LNCAP (cell line): ENCODE data around the gene SUCLG2.

ENCODE experiments used
- CTCF ChIP-seq: fragments of 450-650 bp; IDR thresholded peaks from 2 replicates; pipeline ENCODE4 v1.5.1; 2017; ENCODE audit warnings: mild to moderate bottlenecking

Gene SUCLG2

GRCh38 chr3:67641451-67641850 is 13.0 kb downstream of the SUCLG2 start:
- no peak for TF ChIP-seq CTCF

- TF ChIP-seq CTCF = no peak
Observed at GRCh38 chr3:67640023-67640660, 14.3 kb downstream of the SUCLG2 start.

GRCh38 chr3:67637255-67637900 is 17.0 kb downstream of the SUCLG2 start:
- TF ChIP-seq CTCF = no peak

- no peak for TF ChIP-seq CTCF
Observed at GRCh38 chr3:67635806-67636205, 18.6 kb downstream of the SUCLG2 start.

- no peak for TF ChIP-seq CTCF
Observed at GRCh38 chr3:67635257-67635656, 19.2 kb downstream of the SUCLG2 start.

- TF ChIP-seq CTCF = no peak
Observed at GRCh38 chr3:67630666-67631362, 23.6 kb downstream of the SUCLG2 start.

- TF ChIP-seq CTCF = no peak
Observed at GRCh38 chr3:67624687-67625086, 29.7 kb downstream of the SUCLG2 start.
